Transverse colon (tissue), 3 donors: ENCODE measurements around the gene AKT3.

Experiments
- POLR2A ChIP-seq: fragments of 450-650 bp; IDR thresholded peaks from one replicate; pipeline ENCODE4 v1.6.1; 2016; ENCODE audit warnings: antibody characterized with exemption, mild to moderate bottlenecking, moderate library complexity
- TF ChIP-seq, protein P1 (sequence below), 5 experiments: fragments of 200-600 bp in 3 of 5; fragments of 450-650 bp in 2 of 5; sonication (generic) in 3 of 5; IDR thresholded peaks; 1 replicate in 2 of 5; 2 replicates in 3 of 5; pipeline ENCODE4 v1.5.1; 2016 to 2017; ENCODE audit warnings: antibody characterized with exemption in 5 of 5, inconsistent platforms in 3 of 5, mild to moderate bottlenecking in 2 of 5, moderate library complexity in 1 of 5

DNA sequence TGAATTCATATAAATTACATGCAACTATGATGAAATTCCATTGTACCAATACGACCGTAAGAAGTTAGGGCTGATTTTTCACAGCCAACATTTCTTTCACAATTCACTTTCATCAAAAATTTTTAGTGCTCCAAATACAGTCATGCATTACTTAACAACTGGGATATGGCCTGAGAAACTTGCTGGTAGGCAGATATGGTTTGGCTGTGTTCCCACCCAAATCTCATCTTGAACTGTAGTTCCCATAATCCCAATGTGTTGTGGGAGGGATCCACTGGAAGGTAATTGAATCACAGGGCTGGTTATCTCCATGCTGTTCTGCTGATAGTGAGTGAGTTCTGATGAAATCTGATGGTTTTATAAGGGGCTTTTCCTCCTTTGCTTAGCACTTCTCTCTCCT lies 244.4 kb downstream of the AKT3 start:
- TF ChIP-seq POLR2A: no peak
- TF ChIP-seq, protein P1, sequence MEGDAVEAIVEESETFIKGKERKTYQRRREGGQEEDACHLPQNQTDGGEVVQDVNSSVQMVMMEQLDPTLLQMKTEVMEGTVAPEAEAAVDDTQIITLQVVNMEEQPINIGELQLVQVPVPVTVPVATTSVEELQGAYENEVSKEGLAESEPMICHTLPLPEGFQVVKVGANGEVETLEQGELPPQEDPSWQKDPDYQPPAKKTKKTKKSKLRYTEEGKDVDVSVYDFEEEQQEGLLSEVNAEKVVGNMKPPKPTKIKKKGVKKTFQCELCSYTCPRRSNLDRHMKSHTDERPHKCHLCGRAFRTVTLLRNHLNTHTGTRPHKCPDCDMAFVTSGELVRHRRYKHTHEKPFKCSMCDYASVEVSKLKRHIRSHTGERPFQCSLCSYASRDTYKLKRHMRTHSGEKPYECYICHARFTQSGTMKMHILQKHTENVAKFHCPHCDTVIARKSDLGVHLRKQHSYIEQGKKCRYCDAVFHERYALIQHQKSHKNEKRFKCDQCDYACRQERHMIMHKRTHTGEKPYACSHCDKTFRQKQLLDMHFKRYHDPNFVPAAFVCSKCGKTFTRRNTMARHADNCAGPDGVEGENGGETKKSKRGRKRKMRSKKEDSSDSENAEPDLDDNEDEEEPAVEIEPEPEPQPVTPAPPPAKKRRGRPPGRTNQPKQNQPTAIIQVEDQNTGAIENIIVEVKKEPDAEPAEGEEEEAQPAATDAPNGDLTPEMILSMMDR (IDR thresholded peaks at IDR 0.05): no peak
